Forelimb muscle (tissue), 1 donor: ENCODE results near the gene MCC. TPM values are rescaled to one million over a fixed set of nuclear protein-coding genes. Genes with fewer than 3 reads are reported as not detected.

Experiments
- DNase-seq: peaks from one replicate; pipeline ENCODE4 v3.0.0-alpha.2; 2013; ENCODE audit warnings: low read depth
- polyA plus RNA-seq: library from polyadenylated mRNA; unstranded; fragments of 120-200 nt; gene quantifications from one replicate; pipeline ENCODE4 v1.2.1, GENCODE V29; 2013; ENCODE audit not compliant: insufficient read length

The MCC gene
- polyA plus RNA-seq, 1 donor = 15.1 TPM

GRCh38 chr5:113112435-113112834 is 375.8 kb downstream of the MCC start:
- DNase-seq = no peak

- DNase-seq = no peak
Measured at GRCh38 chr5:113110117-113110516, 378.1 kb downstream of the MCC start.

- DNase-seq = no peak
Measured at GRCh38 chr5:113109344-113109743, 378.9 kb downstream of the MCC start.

- DNase-seq = no peak
Measured at GRCh38 chr5:113108485-113108884, 379.8 kb downstream of the MCC start.

GRCh38 chr5:113106821-113107220 is 381.4 kb downstream of the MCC start:
- no peak for DNase-seq

GRCh38 chr5:113105693-113106280 is 382.5 kb downstream of the MCC start:
- no peak for DNase-seq

GRCh38 chr5:113103330-113103729 is 384.9 kb downstream of the MCC start:
- no peak for DNase-seq

- no peak for DNase-seq
Measured at GRCh38 chr5:113102121-113102531, 386.1 kb downstream of the MCC start.

GRCh38 chr5:113100981-113101380 is 387.3 kb downstream of the MCC start:
- DNase-seq = no peak

- DNase-seq = no peak
Measured at GRCh38 chr5:113099822-113100221, 388.4 kb downstream of the MCC start.

GRCh38 chr5:113098378-113098777 is 389.9 kb downstream of the MCC start:
- DNase-seq = no peak

GRCh38 chr5:113095831-113096230 is 392.4 kb downstream of the MCC start:
- no peak for DNase-seq

- no peak for DNase-seq
Measured at GRCh38 chr5:113093558-113093957, 394.7 kb downstream of the MCC start.

GRCh38 chr5:113092683-113093082 is 395.6 kb downstream of the MCC start:
- DNase-seq = no peak

- no peak for DNase-seq
Measured at GRCh38 chr5:113091622-113092021, 396.6 kb downstream of the MCC start.

GRCh38 chr5:113090336-113091106 is 397.7 kb downstream of the MCC start:
- no peak for DNase-seq

GRCh38 chr5:113089653-113090335 is 398.5 kb downstream of the MCC start:
- DNase-seq = no peak

- no peak for DNase-seq
Measured at GRCh38 chr5:113087976-113088514, 400.2 kb downstream of the MCC start.

- no peak for DNase-seq
Measured at GRCh38 chr5:113085880-113086409, 402.3 kb downstream of the MCC start.

- no peak for DNase-seq
Measured at GRCh38 chr5:113085084-113085414, 403.2 kb downstream of the MCC start.

GRCh38 chr5:113084402-113085083 is 403.7 kb downstream of the MCC start:
- DNase-seq = no peak

GRCh38 chr5:113083481-113083880 is 404.8 kb downstream of the MCC start:
- DNase-seq = no peak
